GM23338 (cell line): ENCODE measurements around the gene TRAK1. TPM values are rescaled to one million over a fixed set of nuclear protein-coding genes. Genes with fewer than 3 reads are reported as not detected.

Source experiments
- ATAC-seq: fragments of 200-7000 bp; cut with Tn5 transposase; 3 replicates; pipeline ENCODE4 v1.9.1; 2020
- DNase-seq: peaks from one replicate; pipeline ENCODE4 v3.0.0-alpha.2; 2015; ENCODE audit warnings: low spot score
- H2AFZ ChIP-seq: fragments of 200-600 bp; sonication (generic); 2 replicates; pipeline ENCODE4 v1.8.0; 2016; ENCODE audit warnings: antibody characterized with exemption, mild to moderate bottlenecking, moderate library complexity
- H3F3A ChIP-seq: fragments of 200-600 bp; sonication (generic); replicated peaks from 2 replicates; pipeline ENCODE4 v1.8.0; 2017; ENCODE audit warnings: antibody characterized with exemption, mixed run types, low read depth
- H3K27ac ChIP-seq: fragments of 200-600 bp; sonication (generic); 2 replicates; pipeline ENCODE4 v1.6.1; 2016; ENCODE audit warnings: low read depth
- H3K27me3 ChIP-seq: fragments of 200-600 bp; sonication (generic); 2 replicates; pipeline ENCODE4 v1.8.0; 2016; ENCODE audit warnings: mild to moderate bottlenecking, mixed run types, moderate library complexity; ENCODE audit not compliant: insufficient read depth
- H3K36me3 ChIP-seq: fragments of 200-600 bp; sonication (generic); 2 replicates; pipeline ENCODE4 v1.8.0; 2016; ENCODE audit warnings: mild to moderate bottlenecking; ENCODE audit not compliant: insufficient read depth
- H3K4me1 ChIP-seq: fragments of 200-600 bp; sonication (generic); 2 replicates; pipeline ENCODE4 v1.8.0; 2016; ENCODE audit warnings: mild to moderate bottlenecking, moderate library complexity; ENCODE audit not compliant: insufficient read depth
- H3K4me2 ChIP-seq: fragments of 200-600 bp; sonication (generic); 2 replicates; pipeline ENCODE4 v1.7.1; 2017; ENCODE audit warnings: mixed run types
- H3K4me3 ChIP-seq: fragments of 200-600 bp; sonication (generic); 2 replicates; pipeline ENCODE4 v1.6.1; 2016; ENCODE audit warnings: mixed run types
- H3K79me2 ChIP-seq: fragments of 200-600 bp; sonication (generic); replicated peaks from 2 replicates; pipeline ENCODE4 v1.8.0; 2017; ENCODE audit warnings: mild to moderate bottlenecking; ENCODE audit not compliant: insufficient read depth
- H3K9me2 ChIP-seq: fragments of 200-600 bp; sonication (generic); 2 replicates; pipeline ENCODE4 v1.8.0; 2017; ENCODE audit not compliant: insufficient read depth
- H4K20me1 ChIP-seq: fragments of 200-600 bp; sonication (generic); replicated peaks from 2 replicates; pipeline ENCODE4 v1.8.0; 2017; ENCODE audit warnings: mild to moderate bottlenecking; ENCODE audit not compliant: insufficient read depth
- H3K27ac Mint-ChIP-seq: 2 replicates; pipeline ENCODE4 v1.8.0; 2020; ENCODE audit warnings: inconsistent platforms, mild to moderate bottlenecking, moderate library complexity, mixed read lengths
- H3K27me3 Mint-ChIP-seq: 3 replicates; pipeline ENCODE4 v1.8.0; 2022; ENCODE audit warnings: low read depth, mild to moderate bottlenecking, moderate library complexity, mixed read lengths, inconsistent platforms; ENCODE audit not compliant: insufficient read depth, poor library complexity
- H3K36me3 Mint-ChIP-seq: 3 replicates; pipeline ENCODE4 v1.8.0; 2021; ENCODE audit warnings: low read depth, mild to moderate bottlenecking, inconsistent platforms, moderate library complexity, mixed read lengths
- H3K4me1 Mint-ChIP-seq: 3 replicates; pipeline ENCODE4 v1.8.0; 2020; ENCODE audit warnings: mild to moderate bottlenecking, inconsistent platforms, mixed read lengths
- H3K4me3 Mint-ChIP-seq: 3 replicates; pipeline ENCODE4 v1.8.0; 2021; ENCODE audit warnings: moderate library complexity, mild to moderate bottlenecking, inconsistent platforms, mixed read lengths
- H3K9me3 Mint-ChIP-seq: 3 replicates; pipeline ENCODE4 v1.8.0; 2020; ENCODE audit warnings: moderate library complexity, mild to moderate bottlenecking, inconsistent platforms, mixed read lengths
- EZH2 ChIP-seq: fragments of 200-600 bp; sonication (generic); IDR thresholded peaks from one replicate; pipeline ENCODE4 v1.8.0; 2017; ENCODE audit warnings: antibody characterized with exemption, mild to moderate bottlenecking, low read depth; ENCODE audit not compliant: unreplicated experiment
- EZH2phosphoT487 ChIP-seq: fragments of 200-600 bp; sonication (generic); IDR thresholded peaks from one replicate; pipeline ENCODE4 v1.8.1; 2018; ENCODE audit warnings: antibody characterized with exemption; ENCODE audit not compliant: unreplicated experiment
- JUNB ChIP-seq: IDR thresholded peaks from one replicate; pipeline ENCODE4 v1.6.1; 2016; ENCODE audit warnings: antibody characterized with exemption; ENCODE audit not compliant: unreplicated experiment
- POLR2AphosphoS5 ChIP-seq: IDR thresholded peaks from 2 replicates; pipeline ENCODE4 v1.6.1; 2016; ENCODE audit warnings: antibody characterized with exemption, low read depth
- STAT1 ChIP-seq: IDR thresholded peaks from one replicate; pipeline ENCODE4 v1.6.1; 2016; ENCODE audit warnings: antibody characterized with exemption; ENCODE audit not compliant: unreplicated experiment
- ZNF114 ChIP-seq: fragments of 250-450 bp; sonication (Bioruptor Pico); IDR thresholded peaks from 2 replicates; pipeline ENCODE4 v1.5.0; 2020; ENCODE audit warnings: mild to moderate bottlenecking, moderate library complexity
- ZNF331 ChIP-seq: fragments of 250-450 bp; sonication (Bioruptor Pico); IDR thresholded peaks from 2 replicates; pipeline ENCODE4 v1.5.0; 2020; ENCODE audit warnings: low read depth, mild to moderate bottlenecking, moderate library complexity
- polyA plus RNA-seq: library from polyadenylated mRNA; unstranded; fragments of >200 nt; fragmentation: Nextera tagmentation; extraction: Ambion mirVana; gene quantifications from 2 replicates; pipeline ENCODE4 v1.2.1, GENCODE V29; 2016
- total RNA-seq: library from RNA; depleted of rRNA; stranded (reverse); fragments of >200 nt; shearing (Covaris generic); gene quantifications from 2 replicates; pipeline ENCODE4 v1.2.3, GENCODE V29; 2014
- TF ChIP-seq, protein P1 (sequence below): IDR thresholded peaks from 2 replicates; pipeline ENCODE4 v1.6.1; 2016; ENCODE audit warnings: antibody characterized with exemption
- TF ChIP-seq, protein P2 (sequence below), 2 experiments: fragments of 200-600 bp in 1 of 2; sonication (generic) in 1 of 2; conservative IDR thresholded peaks; 2 replicates each; pipeline versions ENCODE4 v1.5.1 to v1.6.1; 2016 to 2017; ENCODE audit warnings: antibody characterized with exemption in 2 of 2, low read depth in 2 of 2, mild to moderate bottlenecking in 2 of 2, moderate library complexity in 1 of 2
- TF ChIP-seq, protein P3 (sequence below): IDR thresholded peaks from one replicate; pipeline ENCODE4 v1.6.1; 2018; ENCODE audit warnings: antibody characterized with exemption; ENCODE audit not compliant: unreplicated experiment

The TRAK1 gene
- total and polyA plus RNA-seq, 2 experiments from 2014 or later: 13.4 to 47.4 TPM

DNA sequence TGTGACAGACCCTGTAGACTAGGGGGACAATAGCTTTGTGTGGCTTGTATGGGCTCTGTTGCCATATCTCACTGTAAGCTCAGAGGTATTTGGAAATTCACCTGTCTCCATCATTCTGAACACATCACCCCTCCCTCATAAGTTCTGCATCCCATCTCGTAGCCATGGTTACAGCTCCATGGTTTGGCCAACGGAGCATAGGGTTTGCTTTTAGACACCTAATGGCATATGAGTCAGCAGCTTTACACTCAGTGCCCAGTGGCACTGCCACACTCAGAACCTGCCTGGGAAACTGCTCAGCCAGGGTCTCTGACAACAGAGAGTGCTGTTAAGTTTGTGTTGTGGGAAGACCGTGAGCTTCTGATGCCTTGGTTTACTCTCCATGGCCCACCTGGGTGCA lies 107.6 kb downstream of the TRAK1 start:
- TF ChIP-seq STAT1: no peak
- TF ChIP-seq, protein P1, sequence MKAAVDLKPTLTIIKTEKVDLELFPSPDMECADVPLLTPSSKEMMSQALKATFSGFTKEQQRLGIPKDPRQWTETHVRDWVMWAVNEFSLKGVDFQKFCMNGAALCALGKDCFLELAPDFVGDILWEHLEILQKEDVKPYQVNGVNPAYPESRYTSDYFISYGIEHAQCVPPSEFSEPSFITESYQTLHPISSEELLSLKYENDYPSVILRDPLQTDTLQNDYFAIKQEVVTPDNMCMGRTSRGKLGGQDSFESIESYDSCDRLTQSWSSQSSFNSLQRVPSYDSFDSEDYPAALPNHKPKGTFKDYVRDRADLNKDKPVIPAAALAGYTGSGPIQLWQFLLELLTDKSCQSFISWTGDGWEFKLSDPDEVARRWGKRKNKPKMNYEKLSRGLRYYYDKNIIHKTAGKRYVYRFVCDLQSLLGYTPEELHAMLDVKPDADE: no peak
- Mint-ChIP-seq H3K27ac (no peak overlapping the region), H3K9me3 (no peaks in the 10 kb centered on the region; the same call in 2 of the 3 replicates), H3K4me3 (no peak overlapping the region), H3K27me3 (peaks cover 7% of the 10 kb centered on the region), H3K4me1 (peaks cover 15% of the 10 kb centered on the region; the same call in 2 of the 3 replicates), H3K36me3 (peaks cover 59% of the 10 kb centered on the region)
- Histone ChIP-seq H3K27ac (no peak overlapping the region), H4K20me1 (0 out of 2 replicates have a peak, but pooled peaks cover 3% of the 10 kb centered on the region), H3K4me3 (no peak overlapping the region), H3K4me1 (peaks cover 5% of the 10 kb centered on the region; the same call in 1 of the 2 replicates), H3K79me2 (no peaks in the 10 kb centered on the region), H3K4me2 (no peak overlapping the region), H2AFZ (no peak overlapping the region), H3K9me2 (no peaks in the 10 kb centered on the region), H3F3A (no peaks in the 10 kb centered on the region), H3K27me3 (no peaks in the 10 kb centered on the region), H3K36me3 (peaks cover 11% of the 10 kb centered on the region; the same call in 1 of the 2 replicates)
- DNase-seq (no peak), ATAC-seq (no peak)

DNA sequence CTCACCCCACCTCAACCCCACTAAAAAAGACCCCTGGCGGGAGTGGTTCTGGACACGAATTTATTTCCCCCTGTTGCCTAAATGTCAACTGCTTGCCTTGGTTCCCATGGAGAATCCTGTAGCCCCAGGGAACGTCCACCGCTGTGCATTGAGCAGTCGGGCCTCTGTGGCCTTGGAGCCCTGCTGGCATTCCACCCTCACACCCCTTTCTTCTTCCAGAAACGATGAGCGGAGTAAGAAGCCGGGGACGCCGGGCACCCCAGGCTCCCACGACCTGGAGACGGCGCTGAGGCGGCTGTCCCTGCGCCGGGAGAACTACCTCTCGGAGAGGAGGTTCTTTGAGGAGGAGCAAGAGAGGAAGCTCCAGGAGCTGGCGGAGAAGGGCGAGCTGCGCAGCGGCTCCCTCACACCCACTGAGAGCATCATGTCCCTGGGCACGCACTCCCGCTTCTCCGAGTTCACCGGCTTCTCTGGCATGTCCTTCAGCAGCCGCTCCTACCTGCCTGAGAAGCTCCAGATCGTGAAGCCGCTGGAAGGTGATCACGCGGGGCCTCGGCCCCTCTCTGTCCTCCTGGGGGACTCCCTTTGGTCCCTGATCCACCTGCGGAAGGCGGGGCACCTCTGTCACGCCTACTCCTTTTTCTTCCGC lies 111.2 kb downstream of the TRAK1 start:
- H3K4me1 Mint-ChIP-seq: peaks cover 9% of the 10 kb centered on the region; the same call in 2 of the 3 replicates
- no peak for ATAC-seq
- H3K27ac Mint-ChIP-seq: no peak overlapping the region
- Histone ChIP-seq H3K27me3 (no peaks in the 10 kb centered on the region), H3K4me3 (no peak overlapping the region), H3K36me3 (0 out of 2 replicates have a peak, but pooled peaks cover 11% of the 10 kb centered on the region), H3K27ac (no peak overlapping the region), H3K4me2 (no peak overlapping the region), H4K20me1 (no peaks in the 10 kb centered on the region; the same call in 1 of the 2 replicates), H3K9me2 (no peaks in the 10 kb centered on the region), H3K79me2 (no peaks in the 10 kb centered on the region), H3K4me1 (no peaks in the 10 kb centered on the region), H3F3A (no peaks in the 10 kb centered on the region), H2AFZ (no peak overlapping the region)
- DNase-seq: no peak
- H3K27me3 Mint-ChIP-seq: peaks cover 2% of the 10 kb centered on the region
- H3K4me3 Mint-ChIP-seq: no peak overlapping the region
- no peaks in the 10 kb centered on the region; the same call in 2 of the 3 replicates for H3K9me3 Mint-ChIP-seq
- peaks cover 42% of the 10 kb centered on the region for H3K36me3 Mint-ChIP-seq
- TF ChIP-seq ZNF331 (CRISPR knock-in tag) (no peak), STAT1 (no peak), EZH2phosphoT487 (no peak), POLR2AphosphoS5 (no peak), ZNF114 (CRISPR knock-in tag) (no peak), EZH2 (no peak), JUNB (no peak)
- TF ChIP-seq, protein P2, sequence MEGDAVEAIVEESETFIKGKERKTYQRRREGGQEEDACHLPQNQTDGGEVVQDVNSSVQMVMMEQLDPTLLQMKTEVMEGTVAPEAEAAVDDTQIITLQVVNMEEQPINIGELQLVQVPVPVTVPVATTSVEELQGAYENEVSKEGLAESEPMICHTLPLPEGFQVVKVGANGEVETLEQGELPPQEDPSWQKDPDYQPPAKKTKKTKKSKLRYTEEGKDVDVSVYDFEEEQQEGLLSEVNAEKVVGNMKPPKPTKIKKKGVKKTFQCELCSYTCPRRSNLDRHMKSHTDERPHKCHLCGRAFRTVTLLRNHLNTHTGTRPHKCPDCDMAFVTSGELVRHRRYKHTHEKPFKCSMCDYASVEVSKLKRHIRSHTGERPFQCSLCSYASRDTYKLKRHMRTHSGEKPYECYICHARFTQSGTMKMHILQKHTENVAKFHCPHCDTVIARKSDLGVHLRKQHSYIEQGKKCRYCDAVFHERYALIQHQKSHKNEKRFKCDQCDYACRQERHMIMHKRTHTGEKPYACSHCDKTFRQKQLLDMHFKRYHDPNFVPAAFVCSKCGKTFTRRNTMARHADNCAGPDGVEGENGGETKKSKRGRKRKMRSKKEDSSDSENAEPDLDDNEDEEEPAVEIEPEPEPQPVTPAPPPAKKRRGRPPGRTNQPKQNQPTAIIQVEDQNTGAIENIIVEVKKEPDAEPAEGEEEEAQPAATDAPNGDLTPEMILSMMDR (conservative IDR thresholded peaks at IDR 0.05; ENCODE audit: low read depth in 2 of 2): no peak
- TF ChIP-seq, protein P3, sequence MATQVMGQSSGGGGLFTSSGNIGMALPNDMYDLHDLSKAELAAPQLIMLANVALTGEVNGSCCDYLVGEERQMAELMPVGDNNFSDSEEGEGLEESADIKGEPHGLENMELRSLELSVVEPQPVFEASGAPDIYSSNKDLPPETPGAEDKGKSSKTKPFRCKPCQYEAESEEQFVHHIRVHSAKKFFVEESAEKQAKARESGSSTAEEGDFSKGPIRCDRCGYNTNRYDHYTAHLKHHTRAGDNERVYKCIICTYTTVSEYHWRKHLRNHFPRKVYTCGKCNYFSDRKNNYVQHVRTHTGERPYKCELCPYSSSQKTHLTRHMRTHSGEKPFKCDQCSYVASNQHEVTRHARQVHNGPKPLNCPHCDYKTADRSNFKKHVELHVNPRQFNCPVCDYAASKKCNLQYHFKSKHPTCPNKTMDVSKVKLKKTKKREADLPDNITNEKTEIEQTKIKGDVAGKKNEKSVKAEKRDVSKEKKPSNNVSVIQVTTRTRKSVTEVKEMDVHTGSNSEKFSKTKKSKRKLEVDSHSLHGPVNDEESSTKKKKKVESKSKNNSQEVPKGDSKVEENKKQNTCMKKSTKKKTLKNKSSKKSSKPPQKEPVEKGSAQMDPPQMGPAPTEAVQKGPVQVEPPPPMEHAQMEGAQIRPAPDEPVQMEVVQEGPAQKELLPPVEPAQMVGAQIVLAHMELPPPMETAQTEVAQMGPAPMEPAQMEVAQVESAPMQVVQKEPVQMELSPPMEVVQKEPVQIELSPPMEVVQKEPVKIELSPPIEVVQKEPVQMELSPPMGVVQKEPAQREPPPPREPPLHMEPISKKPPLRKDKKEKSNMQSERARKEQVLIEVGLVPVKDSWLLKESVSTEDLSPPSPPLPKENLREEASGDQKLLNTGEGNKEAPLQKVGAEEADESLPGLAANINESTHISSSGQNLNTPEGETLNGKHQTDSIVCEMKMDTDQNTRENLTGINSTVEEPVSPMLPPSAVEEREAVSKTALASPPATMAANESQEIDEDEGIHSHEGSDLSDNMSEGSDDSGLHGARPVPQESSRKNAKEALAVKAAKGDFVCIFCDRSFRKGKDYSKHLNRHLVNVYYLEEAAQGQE: no peak
- TF ChIP-seq, protein P1: no peak
